GM21723 (cell line): ENCODE results near the gene AGK.
A peak's percentile ranks its signal among the peaks of the same experiment; 100 is the strongest.

Experiments used
- ATAC-seq: cut with Tn5 transposase; IDR thresholded peaks from one replicate; pipeline ENCODE4 v1.9.1; 2021; ENCODE audit warnings: mild to moderate bottlenecking, moderate library complexity; ENCODE audit not compliant: unreplicated experiment

AGK gene

GRCh38 chr7:141551094-141551781 is at the start of gene AGK:
TSS of gene AGK (plus strand) at chr7:141551410. CDS start at chr7:141555467, 4,057 bp downstream.
- peak; percentile 94 for ATAC-seq

DNA sequence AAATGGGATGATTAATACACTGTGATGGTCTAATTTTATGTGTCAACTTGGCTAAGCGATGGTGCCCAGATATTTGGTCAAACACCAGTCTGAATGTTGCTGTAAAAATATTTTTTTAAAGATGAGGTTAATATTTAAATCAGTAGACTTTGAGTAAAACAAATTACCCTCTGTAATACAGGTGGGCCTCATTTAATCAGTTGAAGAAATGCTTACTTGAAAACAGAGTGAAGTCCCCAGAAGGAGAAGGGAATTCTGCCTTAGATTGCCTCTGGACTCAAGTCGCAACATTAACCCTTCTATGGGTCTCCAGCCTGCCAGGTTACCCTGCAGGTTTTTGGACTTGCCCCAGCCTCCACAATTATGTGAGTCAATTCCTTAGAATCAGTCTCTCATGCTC is 49.8 kb upstream of the AGK start:
- ATAC-seq = no peak

DNA sequence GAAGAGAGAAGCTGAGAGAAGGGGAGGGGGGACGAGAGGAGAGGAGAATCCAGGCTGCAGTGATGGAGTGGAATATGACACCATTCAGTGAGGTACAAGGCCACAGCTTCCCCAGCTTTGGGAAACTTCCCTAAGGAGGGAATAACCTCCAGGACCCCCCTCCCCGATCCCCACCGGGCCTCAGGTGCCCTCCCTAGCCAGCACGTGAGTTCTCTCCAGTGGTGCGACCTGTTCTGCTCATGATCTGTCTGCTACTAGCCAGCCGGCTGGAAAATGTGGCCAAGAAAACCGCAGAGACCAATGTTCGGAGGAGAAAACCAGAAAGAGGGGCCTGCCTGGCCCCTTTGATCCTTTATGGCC is 39.9 kb upstream of the AGK start:
- no peak for ATAC-seq

DNA sequence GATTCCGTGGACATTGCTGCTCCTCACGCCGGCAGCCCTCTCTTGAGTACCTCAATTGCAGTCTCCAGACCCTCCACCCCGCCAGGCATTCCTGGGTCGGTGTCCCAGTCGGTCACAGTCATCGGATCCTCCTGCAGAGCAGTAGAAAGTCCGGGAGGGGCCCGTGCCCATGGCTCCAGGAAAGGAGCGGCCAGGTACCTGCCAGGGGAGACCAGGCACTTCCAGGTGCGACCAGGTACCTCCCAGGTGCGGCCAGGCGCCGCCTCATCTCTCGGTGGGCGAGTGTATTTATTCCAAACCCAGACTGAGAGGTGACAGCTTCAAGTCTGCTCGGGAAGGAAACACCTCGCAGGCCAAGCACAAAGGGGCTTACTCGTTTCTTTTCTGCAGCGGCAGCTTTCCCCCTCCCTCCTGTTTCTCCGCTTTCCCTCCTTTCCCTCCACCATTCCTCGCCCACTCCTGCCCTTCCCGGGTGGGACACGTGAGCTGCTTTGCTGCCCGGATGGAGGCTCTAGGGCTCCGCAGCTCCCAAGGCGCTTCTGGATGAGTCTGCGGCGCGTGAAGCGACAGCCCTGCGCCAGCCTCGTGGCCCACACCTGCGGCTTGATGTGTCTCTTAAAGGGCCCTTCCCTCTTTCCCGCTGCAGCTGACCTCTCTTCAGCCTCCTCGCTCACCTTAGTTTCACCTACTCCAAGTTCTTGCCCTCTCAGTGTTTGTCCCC is 39.4 kb upstream of the AGK start:
- ATAC-seq = no peak

- no peak for ATAC-seq
These were observed 38.6 kb upstream of the AGK start for GRCh38 chr7:141512597-141512996.

GRCh38 chr7:141513720-141514119 is 37.5 kb upstream of the AGK start:
- no peak for ATAC-seq

GRCh38 chr7:141515941-141516340 is 35.3 kb upstream of the AGK start:
- no peak for ATAC-seq

GRCh38 chr7:141519623-141520022 is 31.6 kb upstream of the AGK start:
- no peak for ATAC-seq

DNA sequence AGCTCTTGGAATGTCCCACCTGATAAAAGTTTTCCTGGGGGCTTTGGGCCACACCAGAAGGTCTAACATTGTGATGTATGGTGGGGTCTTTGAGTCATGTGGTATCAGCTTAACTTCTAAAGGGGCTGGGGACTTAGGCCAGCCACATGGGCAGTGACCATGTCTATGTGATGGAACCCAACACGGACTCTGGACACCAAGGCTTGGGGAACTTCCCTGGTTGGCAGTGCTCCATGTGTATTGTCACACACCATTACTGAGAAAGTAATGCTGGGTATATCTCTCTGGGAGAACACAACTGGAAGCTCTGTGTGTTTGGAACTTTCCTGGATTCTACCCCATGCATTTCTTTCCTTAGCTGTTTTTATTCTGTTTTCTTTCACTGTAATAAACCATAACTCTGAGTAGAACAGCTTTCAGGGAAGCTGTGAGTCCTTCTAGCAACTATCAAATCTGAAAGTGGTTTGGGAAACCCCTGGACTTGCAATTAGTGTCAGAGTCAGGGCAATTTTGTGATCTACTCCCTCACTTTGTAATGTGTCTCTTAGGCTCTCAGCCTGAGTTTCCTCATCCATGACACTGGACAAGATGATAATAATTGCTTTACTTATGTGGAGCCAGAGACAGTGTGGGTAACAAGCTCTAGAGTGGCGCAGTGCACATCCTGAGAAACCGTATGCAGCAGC is 28.4 kb upstream of the AGK start:
- ATAC-seq = no peak

GRCh38 chr7:141525973-141526514 is 25.2 kb upstream of the AGK start:
- ATAC-seq = no peak

DNA sequence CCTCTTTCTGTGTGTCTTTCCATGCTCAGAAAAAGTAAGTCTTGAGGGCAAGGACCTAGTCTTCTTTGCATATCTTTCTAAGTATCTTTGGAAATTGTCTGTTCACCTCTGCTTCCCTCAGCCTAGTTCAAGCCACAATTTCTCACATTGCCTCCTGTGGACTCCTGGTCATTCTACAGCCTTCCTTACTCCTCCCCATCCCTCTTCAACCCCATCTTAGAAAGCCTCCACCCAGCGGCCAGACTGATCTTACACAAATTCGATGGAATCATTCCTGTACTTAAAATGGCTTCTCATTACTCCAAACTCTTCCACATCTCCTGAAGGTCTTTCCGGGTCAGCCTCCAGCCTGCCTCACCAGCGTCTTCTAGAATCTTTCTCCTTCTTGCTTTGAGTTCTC is 24.1 kb upstream of the AGK start:
- ATAC-seq = no peak

DNA sequence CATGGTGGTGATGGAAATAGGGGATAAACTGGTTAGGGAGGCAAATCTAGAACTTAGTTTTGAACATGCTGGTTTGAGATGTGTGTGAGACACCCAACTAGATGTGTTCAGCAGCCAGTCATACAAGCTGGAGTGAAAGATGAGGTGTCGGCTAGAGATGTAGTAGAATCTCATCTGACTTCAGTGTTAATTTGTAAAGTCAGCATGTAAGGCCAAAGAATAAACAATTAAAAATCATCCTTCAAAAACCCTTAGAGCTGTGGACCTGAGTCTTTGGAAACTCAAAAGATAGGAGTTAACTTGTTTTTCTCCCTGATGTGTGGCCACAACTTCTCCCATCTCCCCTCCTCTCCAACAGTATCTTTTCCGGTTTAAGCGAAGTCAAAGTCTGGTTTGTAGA is 22.8 kb upstream of the AGK start:
- no peak for ATAC-seq

- peak; percentile 83 for ATAC-seq
These were observed 17.9 kb upstream of the AGK start for GRCh38 chr7:141533149-141533949.

GRCh38 chr7:141534757-141535737 is 16.2 kb upstream of the AGK start:
- no peak for ATAC-seq

GRCh38 chr7:141537906-141538305 is 13.3 kb upstream of the AGK start:
- ATAC-seq = no peak

DNA sequence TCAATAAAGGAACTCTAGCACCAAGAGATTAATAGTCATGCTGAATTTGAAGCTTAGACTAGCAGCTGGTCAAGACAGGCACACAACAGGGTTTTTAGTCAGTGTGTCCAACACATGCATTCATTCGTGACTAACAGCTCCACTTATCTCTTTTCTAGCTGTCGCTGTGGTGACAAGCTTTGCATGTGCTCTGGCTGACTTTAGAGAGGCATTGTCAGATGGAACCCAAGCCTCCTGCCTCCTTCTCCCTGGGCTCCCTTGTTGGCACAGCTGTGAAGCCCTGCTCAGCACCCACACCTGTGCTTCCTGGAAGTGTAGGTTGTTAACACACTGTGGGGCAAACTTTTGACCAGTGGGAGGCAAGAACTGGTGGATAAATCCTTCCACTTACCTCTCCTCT is 9.8 kb upstream of the AGK start:
- no peak for ATAC-seq

DNA sequence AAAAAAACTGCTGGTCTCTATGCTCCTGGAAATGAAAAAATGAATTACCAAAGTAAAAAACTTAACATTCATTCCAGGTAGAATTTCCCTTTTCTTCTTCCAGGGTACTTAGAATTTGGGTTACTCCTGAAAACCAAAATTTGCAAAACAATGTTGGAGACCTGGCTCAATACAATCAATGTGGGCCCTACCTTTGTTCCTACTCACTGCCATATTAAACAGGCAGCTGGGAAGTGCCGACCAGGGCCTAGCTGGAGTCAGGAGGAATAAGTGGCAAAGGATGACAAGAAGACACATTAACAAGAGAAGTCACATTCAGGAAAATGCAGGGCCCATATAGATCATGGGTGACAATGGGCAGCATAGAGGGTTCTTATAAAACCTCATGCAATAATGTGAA is 6.4 kb upstream of the AGK start:
- no peak for ATAC-seq

- ATAC-seq = no peak
These were observed 1.6 kb upstream of the AGK start for GRCh38 chr7:141549582-141549981.

GRCh38 chr7:141550386-141551093 is 670 bp upstream of the AGK start:
- ATAC-seq = peak; percentile 8
